PC-9 (cell line): ENCODE measurements around the gene ZNF668. TPM values are rescaled to one million over a fixed set of nuclear protein-coding genes. Genes with fewer than 3 reads are reported as not detected.
A peak's percentile ranks its signal among the peaks of the same experiment; 100 is the strongest.

Experiments
- BruUV-seq: library from RNA; stranded (reverse); fragments of 400-500 nt; replicated peaks from 2 replicates; lab custom pipeline; 2021; lab: Mats Ljungman, UMichigan
- CTCF ChIA-PET: fragments of 300-600 bp; sonication (Branson Sonifier 250); formaldehyde crosslinking; loops from one replicate; lab custom pipeline; 2022; ENCODE audit warnings: antibody characterized with exemption; lab: Charles Lee
- POLR2A ChIA-PET: fragments of 300-600 bp; sonication (Branson Sonifier 250); formaldehyde crosslinking; loops from one replicate; lab custom pipeline; 2022; ENCODE audit warnings: antibody characterized with exemption; ENCODE audit not compliant: unreplicated experiment; lab: Charles Lee
- DNase-seq, 2 experiments: peaks; one replicate each; pipeline versions ENCODE4 v3.0.0 to v3.0.0-alpha.2; 2015 to 2022; ENCODE audit warnings: mixed read lengths in 1 of 2
- H2AFZ ChIP-seq: fragments of 200-600 bp; sonication (generic); 2 replicates; pipeline ENCODE4 v1.8.1; 2017; ENCODE audit warnings: antibody characterized with exemption
- H3F3A ChIP-seq: fragments of 200-600 bp; sonication (generic); 2 replicates; pipeline ENCODE4 v1.8.1; 2017; ENCODE audit warnings: antibody characterized with exemption, mild to moderate bottlenecking, low read depth; ENCODE audit not compliant: insufficient read depth
- H3K27ac ChIP-seq: fragments of 200-600 bp; sonication (generic); 2 replicates; pipeline ENCODE4 v1.6.1; 2016; ENCODE audit warnings: mixed run types
- H3K27me3 ChIP-seq: fragments of 200-600 bp; sonication (generic); 2 replicates; pipeline ENCODE4 v1.6.1; 2016; ENCODE audit warnings: low read depth, mixed run types; ENCODE audit not compliant: insufficient read depth
- H3K36me3 ChIP-seq: fragments of 200-600 bp; sonication (generic); 2 replicates; pipeline ENCODE4 v1.6.1; 2016; ENCODE audit warnings: low read depth, mixed run types
- H3K4me1 ChIP-seq: fragments of 200-600 bp; sonication (generic); replicated peaks from 2 replicates; pipeline ENCODE4 v1.6.1; 2016; ENCODE audit warnings: mixed run types; ENCODE audit not compliant: insufficient read depth
- H3K4me2 ChIP-seq: fragments of 200-600 bp; sonication (generic); 2 replicates; pipeline ENCODE4 v1.6.1; 2017; ENCODE audit warnings: mixed run types
- H3K4me3 ChIP-seq: fragments of 200-600 bp; sonication (generic); 2 replicates; pipeline ENCODE4 v1.6.1; 2016; ENCODE audit warnings: mixed run types
- H3K79me2 ChIP-seq: fragments of 200-600 bp; sonication (generic); 2 replicates; pipeline ENCODE4 v1.6.1; 2017; ENCODE audit warnings: low read depth, mixed run types
- H3K9me2 ChIP-seq: fragments of 200-600 bp; sonication (generic); 2 replicates; pipeline ENCODE4 v1.8.1; 2017; ENCODE audit warnings: mild to moderate bottlenecking; ENCODE audit not compliant: insufficient read depth
- H3K9me3 ChIP-seq: fragments of 200-600 bp; sonication (generic); 2 replicates; pipeline ENCODE4 v1.8.1; 2016; ENCODE audit warnings: low read depth; ENCODE audit not compliant: insufficient read depth
- H4K20me1 ChIP-seq: fragments of 200-600 bp; sonication (generic); 2 replicates; pipeline ENCODE4 v1.8.1; 2017; ENCODE audit not compliant: insufficient read depth
- EZH2 ChIP-seq: fragments of 200-600 bp; sonication (generic); IDR thresholded peaks from 2 replicates; pipeline ENCODE4 v1.8.0; 2017; ENCODE audit warnings: antibody characterized with exemption, low read depth
- intact Hi-C: fragments of 100-400 bp; cut with micrococcal nuclease; formaldehyde crosslinking; loops from one replicate; pipeline ENCODE4 v1.10.0; 2022; ENCODE audit not compliant: unreplicated experiment
- total RNA-seq: library from RNA; stranded (reverse); gene quantifications from 2 replicates; pipeline ENCODE4 v1.2.3, GENCODE V29; 2021
- TF ChIP-seq, protein P1 (sequence below): fragments of 200-600 bp; sonication (generic); conservative IDR thresholded peaks from 2 replicates; pipeline ENCODE4 v1.6.1; 2017; ENCODE audit warnings: mixed run types, antibody characterized with exemption, mild to moderate bottlenecking, moderate library complexity

The ZNF668 gene
- total RNA-seq, 1 experiment from 2014 or later = 13.2 TPM

DNA sequence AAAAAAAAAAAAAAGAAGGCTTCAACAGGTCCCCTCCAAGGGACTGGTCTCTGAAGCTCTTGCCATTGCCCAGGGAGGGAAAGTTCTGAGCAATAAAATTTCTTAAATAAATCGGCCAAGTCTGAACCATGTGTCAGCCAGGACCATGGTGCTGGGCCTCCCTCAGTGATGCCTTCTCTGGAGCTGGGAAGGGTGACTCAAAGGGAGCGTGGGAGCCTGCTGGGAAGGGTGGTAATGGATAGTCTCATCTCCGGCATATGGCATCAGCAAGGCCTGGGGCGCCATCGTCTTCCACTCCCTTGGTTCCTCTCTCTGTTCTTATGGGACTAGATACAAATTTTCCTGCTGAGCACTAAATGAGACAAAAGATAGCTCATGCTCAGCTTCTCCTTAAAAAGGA lies 18.3 kb upstream of the ZNF668 start:
- no peak overlapping the region for H3K4me2 ChIP-seq
- DNase-seq = no peak
- POLR2A ChIA-PET = interaction anchor here (0.9 kb wide), 1 partner anchor 10 kb away, joined by 8 read pairs; no protein-coding TSS in a partner anchor
- BruUV-seq = no TSS peak
- 0 out of 2 replicates have a peak, but pooled peaks cover 3% of the 10 kb centered on the region for H3K4me1 ChIP-seq
- no peak overlapping the region for H2AFZ ChIP-seq
- H3K4me3 ChIP-seq = no peak overlapping the region
- H4K20me1 ChIP-seq = no peaks in the 10 kb centered on the region
- intact Hi-C loops = loop anchor here (10.0 kb wide), 1 partner anchor 292 kb away; no protein-coding TSS in a partner anchor
- no peaks in the 10 kb centered on the region for H3K36me3 ChIP-seq
- no peak overlapping the region for H3K27ac ChIP-seq
- peaks cover 17% of the 10 kb centered on the region for H3F3A ChIP-seq
- no peaks in the 10 kb centered on the region for H3K9me3 ChIP-seq
- peaks cover 4% of the 10 kb centered on the region; the same call in 1 of the 2 replicates for H3K79me2 ChIP-seq
- no peak for TF ChIP-seq EZH2
- TF ChIP-seq, protein P1, sequence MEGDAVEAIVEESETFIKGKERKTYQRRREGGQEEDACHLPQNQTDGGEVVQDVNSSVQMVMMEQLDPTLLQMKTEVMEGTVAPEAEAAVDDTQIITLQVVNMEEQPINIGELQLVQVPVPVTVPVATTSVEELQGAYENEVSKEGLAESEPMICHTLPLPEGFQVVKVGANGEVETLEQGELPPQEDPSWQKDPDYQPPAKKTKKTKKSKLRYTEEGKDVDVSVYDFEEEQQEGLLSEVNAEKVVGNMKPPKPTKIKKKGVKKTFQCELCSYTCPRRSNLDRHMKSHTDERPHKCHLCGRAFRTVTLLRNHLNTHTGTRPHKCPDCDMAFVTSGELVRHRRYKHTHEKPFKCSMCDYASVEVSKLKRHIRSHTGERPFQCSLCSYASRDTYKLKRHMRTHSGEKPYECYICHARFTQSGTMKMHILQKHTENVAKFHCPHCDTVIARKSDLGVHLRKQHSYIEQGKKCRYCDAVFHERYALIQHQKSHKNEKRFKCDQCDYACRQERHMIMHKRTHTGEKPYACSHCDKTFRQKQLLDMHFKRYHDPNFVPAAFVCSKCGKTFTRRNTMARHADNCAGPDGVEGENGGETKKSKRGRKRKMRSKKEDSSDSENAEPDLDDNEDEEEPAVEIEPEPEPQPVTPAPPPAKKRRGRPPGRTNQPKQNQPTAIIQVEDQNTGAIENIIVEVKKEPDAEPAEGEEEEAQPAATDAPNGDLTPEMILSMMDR = no peak
- H3K27me3 ChIP-seq = no peaks in the 10 kb centered on the region
- no peaks in the 10 kb centered on the region for H3K9me2 ChIP-seq
- CTCF ChIA-PET = interaction anchor here (0.6 to 1.1 kb wide), 3 partner anchors 41 to 199 kb away, joined by 3 to 4 read pairs (median 3); partner anchors contain the start of gene BCL7C

DNA sequence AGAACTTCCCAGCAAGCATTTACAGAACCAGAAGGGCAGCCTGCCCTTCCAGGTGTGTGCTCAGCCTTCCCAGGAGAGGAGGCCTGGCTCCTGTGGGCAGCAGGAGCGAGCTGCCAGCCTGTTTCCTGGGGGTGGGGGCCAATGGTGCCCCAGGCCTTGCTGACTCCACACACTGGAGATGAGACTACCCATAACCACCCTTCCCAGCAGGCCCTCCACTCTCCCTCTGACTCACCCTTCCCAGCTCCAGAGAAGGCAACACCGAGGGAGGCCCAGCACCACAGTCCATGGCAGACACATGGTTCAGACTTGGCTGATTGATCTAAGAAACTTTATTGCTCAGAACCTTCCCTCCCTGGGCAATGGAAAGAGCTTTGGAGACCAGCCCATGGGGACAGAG lies 16.5 kb upstream of the ZNF668 start:
- Histone ChIP-seq H3K36me3 (no peaks in the 10 kb centered on the region), H3K4me3 (no peak overlapping the region), H3K9me2 (no peaks in the 10 kb centered on the region), H3F3A (peaks cover 15% of the 10 kb centered on the region), H3K4me2 (no peak overlapping the region), H3K4me1 (0 out of 2 replicates have a peak, but pooled peaks cover 3% of the 10 kb centered on the region), H2AFZ (no peak overlapping the region), H3K79me2 (peaks cover 4% of the 10 kb centered on the region; the same call in 1 of the 2 replicates), H3K27ac (no peak overlapping the region), H4K20me1 (no peaks in the 10 kb centered on the region), H3K27me3 (no peaks in the 10 kb centered on the region), H3K9me3 (no peaks in the 10 kb centered on the region)
- ChIA-PET POLR2A (no interaction called here), CTCF (no interaction called here)
- BruUV-seq = no TSS peak
- DNase-seq = peak in 1 of 2 experiments; percentile 31
- intact Hi-C loops = loop anchor here (10.0 kb wide), 1 partner anchor 294 kb away; no protein-coding TSS in a partner anchor
- TF ChIP-seq, protein P1 = no peak
- TF ChIP-seq EZH2 = no peak

DNA sequence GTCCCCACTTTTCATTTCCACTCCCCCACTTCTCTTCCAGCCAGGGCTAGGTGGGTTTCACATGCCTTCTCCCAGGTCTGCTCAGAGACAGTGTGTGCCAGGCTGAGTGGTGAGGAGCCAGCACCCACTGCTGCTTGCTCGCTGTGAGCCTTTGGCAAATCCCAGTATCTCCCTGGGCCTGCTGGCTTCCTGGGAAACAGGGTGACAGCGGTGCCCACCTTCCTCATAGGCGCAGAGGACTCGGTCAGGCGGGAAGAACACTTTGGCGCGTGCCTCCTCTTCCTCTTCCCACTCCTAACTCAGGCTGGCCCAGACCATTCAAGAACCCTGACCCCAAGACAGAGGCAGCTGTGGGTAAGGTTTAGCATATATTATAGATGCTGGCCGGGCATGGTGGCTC lies 15.2 kb upstream of the ZNF668 start:
- Histone ChIP-seq H3K79me2 (peaks cover 4% of the 10 kb centered on the region; the same call in 1 of the 2 replicates), H3K27me3 (no peaks in the 10 kb centered on the region), H3K4me2 (no peak overlapping the region), H4K20me1 (no peaks in the 10 kb centered on the region), H3K9me3 (no peaks in the 10 kb centered on the region), H3F3A (peaks cover 5% of the 10 kb centered on the region), H3K9me2 (no peaks in the 10 kb centered on the region), H3K27ac (no peak overlapping the region), H2AFZ (no peak overlapping the region), H3K4me1 (0 out of 2 replicates have a peak, but pooled peaks cover 3% of the 10 kb centered on the region), H3K4me3 (no peak overlapping the region), H3K36me3 (no peaks in the 10 kb centered on the region)
- DNase-seq = no peak
- ChIA-PET CTCF (no interaction called here), POLR2A (no interaction called here)
- BruUV-seq = no TSS peak
- intact Hi-C loops = no loop called here
- TF ChIP-seq EZH2 = no peak
- TF ChIP-seq, protein P1 = no peak
